Caki2 (cell line): ENCODE results near the gene GPR32. TPM values are rescaled to one million over a fixed set of nuclear protein-coding genes. Genes with fewer than 3 reads are reported as not detected.
"Not testable (repeated sequence)": the region's sequence is repeated elsewhere in the genome, so short reads cannot be mapped to it uniquely, and the experiment has no call there.

Experiments used
- DNase-seq: peaks from one replicate; pipeline ENCODE4 v3.0.0-alpha.2; 2015; ENCODE audit warnings: low read depth
- in situ Hi-C: cut with HindIII; loops from 2 replicates; pipeline ENCODE4 v1.10.0; 2016; ENCODE audit warnings: low sequenced_read_pairs, low pct_unique_long_range_greater_than_20kb, mixed read lengths
- total RNA-seq: library from RNA; depleted of rRNA; stranded (reverse); fragments of >200 nt; shearing (Covaris generic); gene quantifications from 2 replicates; pipeline ENCODE4 v1.2.3, GENCODE V29; 2014; ENCODE audit warnings: low replicate concordance

Gene GPR32
- total RNA-seq, 1 experiment from 2014 or later, result not detected

GRCh38 chr19:50741179-50741933 lies 28.9 kb upstream of the GPR32 start:
- in situ Hi-C loops, result no loop called here

GRCh38 chr19:50743537-50743936 lies 26.7 kb upstream of the GPR32 start:
- in situ Hi-C loops, result no loop called here
- no peak for DNase-seq

More at GRCh38 chr19:50741179-50741933, 28.9 kb upstream of the GPR32 start:
- no peak for DNase-seq

- DNase-seq, result no peak
- in situ Hi-C loops, result no loop called here
Observed at GRCh38 chr19:50745221-50745620, 25.0 kb upstream of the GPR32 start.

GRCh38 chr19:50747141-50747540 lies 23.1 kb upstream of the GPR32 start:
- in situ Hi-C loops, DNase-seq: not testable (repeated sequence)

GRCh38 chr19:50749490-50749889 lies 20.8 kb upstream of the GPR32 start:
- in situ Hi-C loops, result no loop called here
- no peak for DNase-seq

GRCh38 chr19:50750010-50750409 lies 20.3 kb upstream of the GPR32 start:
- in situ Hi-C loops, result no loop called here
- no peak for DNase-seq

GRCh38 chr19:50753879-50754278 lies 16.4 kb upstream of the GPR32 start:
- no peak for DNase-seq
- in situ Hi-C loops, result no loop called here

GRCh38 chr19:50756244-50756643 lies 14.0 kb upstream of the GPR32 start:
- in situ Hi-C loops, DNase-seq: not testable (repeated sequence)

GRCh38 chr19:50757624-50758023 lies 12.6 kb upstream of the GPR32 start:
- DNase-seq, in situ Hi-C loops: not testable (repeated sequence)

GRCh38 chr19:50759076-50759475 lies 11.2 kb upstream of the GPR32 start:
- DNase-seq, in situ Hi-C loops: not testable (repeated sequence)

GRCh38 chr19:50759886-50760285 lies 10.4 kb upstream of the GPR32 start:
- peak; percentile 47 for DNase-seq
- in situ Hi-C loops, result no loop called here

GRCh38 chr19:50761501-50761900 lies 8.8 kb upstream of the GPR32 start:
- in situ Hi-C loops, DNase-seq: not testable (repeated sequence)

GRCh38 chr19:50763521-50763920 lies 6.7 kb upstream of the GPR32 start:
- DNase-seq, in situ Hi-C loops: not testable (repeated sequence)

- DNase-seq, result no peak
Observed at GRCh38 chr19:50764409-50764808, 5.9 kb upstream of the GPR32 start.

GRCh38 chr19:50766746-50767145 lies 3.5 kb upstream of the GPR32 start:
- DNase-seq, result not testable (repeated sequence)

More at GRCh38 chr19:50764409-50764808, 5.9 kb upstream of the GPR32 start:
- in situ Hi-C loops, result no loop called here

GRCh38 chr19:50767263-50767662 lies 3.0 kb upstream of the GPR32 start:
- in situ Hi-C loops, DNase-seq: not testable (repeated sequence)

More at GRCh38 chr19:50766746-50767145, 3.5 kb upstream of the GPR32 start:
- in situ Hi-C loops, result not testable (repeated sequence)

- DNase-seq, result no peak
- in situ Hi-C loops, result no loop called here
Observed at GRCh38 chr19:50768277-50768676, 2.0 kb upstream of the GPR32 start.

GRCh38 chr19:50770888-50771287 lies 624 bp downstream of the GPR32 start:
- in situ Hi-C loops, result no loop called here
- no peak for DNase-seq

GRCh38 chr19:50772476-50772875 lies 2.2 kb downstream of the GPR32 start:
- in situ Hi-C loops, result no loop called here

GRCh38 chr19:50772912-50773311 lies 2.6 kb downstream of the GPR32 start:
- in situ Hi-C loops, DNase-seq: not testable (repeated sequence)

More at GRCh38 chr19:50772476-50772875, 2.2 kb downstream of the GPR32 start:
- no peak for DNase-seq
